IMR-90 (cell line): ENCODE measurements around the gene ACTR5. TPM values are rescaled to one million over a fixed set of nuclear protein-coding genes. Genes with fewer than 3 reads are reported as not detected.

Source experiments
- ATAC-seq: fragments of 200-7000 bp; cut with Tn5 transposase; 2 replicates; pipeline ENCODE4 v1.9.1; 2020; ENCODE audit warnings: low read depth, mild to moderate bottlenecking, moderate library complexity
- BruUV-seq: library from RNA; stranded (reverse); fragments of 400-500 nt; replicated peaks from 2 replicates; lab custom pipeline; 2021; lab: Mats Ljungman, UMichigan
- CTCF ChIA-PET: fragments of 300-600 bp; formaldehyde crosslinking; extraction: SDS; loops from one replicate; lab custom pipeline; 2021; ENCODE audit warnings: antibody characterized with exemption; lab: Yijun Ruan, JAX
- POLR2A ChIA-PET: fragments of 300-600 bp; sonication (Branson Sonifier 250); formaldehyde crosslinking; loops from one replicate; lab custom pipeline; 2022; ENCODE audit warnings: antibody characterized with exemption; ENCODE audit not compliant: unreplicated experiment; lab: Charles Lee
- DNase-seq: peaks from one replicate; pipeline ENCODE4 v3.0.0; 2013
- H2AFZ ChIP-seq: replicated peaks from 2 replicates; pipeline ENCODE3; 2013; ENCODE audit warnings: low read length, mild to moderate bottlenecking; ENCODE audit not compliant: poor library complexity
- H2AK5ac ChIP-seq: 2 replicates; pipeline ENCODE4 v1.6.1; 2013; ENCODE audit warnings: low read depth, low read length, inconsistent platforms
- H2AK9ac ChIP-seq: replicated peaks from 2 replicates; pipeline ENCODE3; 2013; ENCODE audit warnings: mild to moderate bottlenecking, low read depth, low read length, moderate library complexity; ENCODE audit not compliant: poor library complexity
- H2BK120ac ChIP-seq: 2 replicates; pipeline ENCODE4 v1.6.1; 2013; ENCODE audit warnings: low read depth, low read length, inconsistent platforms
- H2BK15ac ChIP-seq: 3 replicates; pipeline ENCODE4 v1.6.1; 2013; ENCODE audit warnings: low read depth, low read length, inconsistent platforms
- H2BK20ac ChIP-seq: 2 replicates; pipeline ENCODE4 v1.6.1; 2013; ENCODE audit warnings: low read depth, mild to moderate bottlenecking, inconsistent platforms, low read length, moderate library complexity
- H2BK5ac ChIP-seq: 2 replicates; pipeline ENCODE4 v1.6.1; 2013; ENCODE audit warnings: mild to moderate bottlenecking, low read depth, low read length, inconsistent platforms; ENCODE audit not compliant: poor library complexity, severe bottlenecking
- H3K14ac ChIP-seq: replicated peaks from 2 replicates; pipeline ENCODE4 v1.6.1; 2013; ENCODE audit warnings: low read depth, low read length, inconsistent platforms
- H3K18ac ChIP-seq: 2 replicates; pipeline ENCODE4 v1.6.1; 2013; ENCODE audit warnings: low read depth, low read length, control low read depth
- H3K23ac ChIP-seq: 2 replicates; pipeline ENCODE4 v1.6.1; 2013; ENCODE audit warnings: low read depth, low read length, inconsistent platforms
- H3K27ac ChIP-seq: 2 replicates; pipeline ENCODE4 v1.5.1; 2013; ENCODE audit warnings: mild to moderate bottlenecking, control low read depth, low read length; ENCODE audit not compliant: insufficient read depth
- H3K27me3 ChIP-seq: 2 replicates; pipeline ENCODE4 v1.6.1; 2013; ENCODE audit warnings: low read length; ENCODE audit not compliant: control insufficient read depth, insufficient read depth
- H3K36me3 ChIP-seq: 2 replicates; pipeline ENCODE4 v1.6.1; 2013; ENCODE audit warnings: low read length, mixed read lengths; ENCODE audit not compliant: control insufficient read depth, insufficient read depth
- H3K4ac ChIP-seq: 2 replicates; pipeline ENCODE4 v1.6.1; 2013; ENCODE audit warnings: low read depth, low read length, inconsistent platforms
- H3K4me1 ChIP-seq: 2 replicates; pipeline ENCODE4 v1.6.1; 2013; ENCODE audit warnings: low read length, mixed read lengths; ENCODE audit not compliant: control insufficient read depth, insufficient read depth
- H3K4me2 ChIP-seq: 2 replicates; pipeline ENCODE4 v1.6.1; 2013; ENCODE audit warnings: low read depth, mild to moderate bottlenecking, control low read depth, low read length, moderate library complexity
- H3K4me3 ChIP-seq: 2 replicates; pipeline ENCODE4 v1.5.1; 2013; ENCODE audit warnings: low read depth, mild to moderate bottlenecking, control low read depth, low read length, moderate library complexity; ENCODE audit not compliant: insufficient read depth
- H3K56ac ChIP-seq: 2 replicates; pipeline ENCODE4 v1.6.1; 2013; ENCODE audit warnings: low read length, inconsistent platforms; ENCODE audit not compliant: insufficient read depth; ENCODE audit errors: extremely low read depth
- H3K79me1 ChIP-seq, 2 experiments: 2 replicates each; pipeline ENCODE4 v1.6.1; 2013; ENCODE audit warnings: low read length in 2 of 2, inconsistent platforms in 1 of 2, low read depth in 1 of 2
- H3K9ac ChIP-seq: 2 replicates; pipeline ENCODE4 v1.6.1; 2013; ENCODE audit warnings: low read depth, low read length, control low read depth
- H3K9me1 ChIP-seq: 2 replicates; pipeline ENCODE4 v1.6.1; 2013; ENCODE audit warnings: low read length, inconsistent platforms; ENCODE audit not compliant: insufficient read depth
- H3K9me3 ChIP-seq: 2 replicates; pipeline ENCODE4 v1.6.1; 2013; ENCODE audit warnings: low read length; ENCODE audit not compliant: control insufficient read depth, insufficient read depth
- H4K20me1 ChIP-seq: 2 replicates; pipeline ENCODE4 v1.6.1; 2013; ENCODE audit warnings: low read length, inconsistent platforms; ENCODE audit not compliant: insufficient read depth
- H4K5ac ChIP-seq: 2 replicates; pipeline ENCODE4 v1.6.1; 2013; ENCODE audit warnings: mild to moderate bottlenecking, low read depth, low read length, control low read depth
- H4K8ac ChIP-seq, 2 experiments: 2 replicates each; pipeline ENCODE4 v1.6.1; 2013; ENCODE audit warnings: low read depth in 2 of 2, low read length in 2 of 2, control low read depth in 1 of 2, inconsistent platforms in 1 of 2
- H4K91ac ChIP-seq: 2 replicates; pipeline ENCODE4 v1.6.1; 2013; ENCODE audit warnings: low read depth, low read length, inconsistent platforms; ENCODE audit not compliant: insufficient read depth
- BHLHE40 ChIP-seq: fragments of 150-350 bp; IDR thresholded peaks from 2 replicates; pipeline ENCODE4 v1.6.1; 2016; ENCODE audit warnings: mild to moderate bottlenecking, low read depth, low read length
- CEBPB ChIP-seq: IDR thresholded peaks from 2 replicates; pipeline ENCODE4 v1.6.1; 2012; ENCODE audit warnings: low read depth, low read length, improper control_type of control experiment
- CHD1 ChIP-seq: IDR thresholded peaks from 2 replicates; pipeline ENCODE4 v1.6.1; 2012; ENCODE audit warnings: low read depth, low read length, improper control_type of control experiment
- ELK1 ChIP-seq: fragments of 150-350 bp; IDR thresholded peaks from 2 replicates; pipeline ENCODE4 v1.6.1; 2016; ENCODE audit warnings: low read depth, mild to moderate bottlenecking, low read length, moderate library complexity, borderline replicate concordance
- FOS ChIP-seq: fragments of 150-350 bp; IDR thresholded peaks from 2 replicates; pipeline ENCODE4 v1.6.1; 2016; ENCODE audit warnings: low read depth, low read length
- MAFK ChIP-seq: IDR thresholded peaks from 2 replicates; pipeline ENCODE4 v1.6.1; 2012; ENCODE audit warnings: low read depth, low read length, improper control_type of control experiment
- MAZ ChIP-seq: IDR thresholded peaks from 2 replicates; pipeline ENCODE4 v1.6.1; 2012; ENCODE audit warnings: low read depth, mild to moderate bottlenecking, low read length, improper control_type of control experiment, moderate library complexity, borderline replicate concordance
- NFE2L2 ChIP-seq: fragments of 150-350 bp; IDR thresholded peaks from 2 replicates; pipeline ENCODE4 v1.6.1; 2016; ENCODE audit warnings: low read depth, mild to moderate bottlenecking, low read length
- POLR2A ChIP-seq: IDR thresholded peaks from 2 replicates; pipeline ENCODE4 v1.6.1; 2012; ENCODE audit warnings: mild to moderate bottlenecking, low read depth, low read length
- RAD21 ChIP-seq: IDR thresholded peaks from 2 replicates; pipeline ENCODE4 v1.6.1; 2012; ENCODE audit warnings: low read length, improper control_type of control experiment
- RCOR1 ChIP-seq: IDR thresholded peaks from 2 replicates; pipeline ENCODE4 v1.6.1; 2012; ENCODE audit warnings: mild to moderate bottlenecking, low read length, improper control_type of control experiment; ENCODE audit not compliant: insufficient replicate concordance
- RFX5 ChIP-seq: IDR thresholded peaks from 2 replicates; pipeline ENCODE4 v1.8.0; 2012; ENCODE audit warnings: low read depth, mild to moderate bottlenecking, low read length, moderate library complexity
- SMC3 ChIP-seq: fragments of 150-350 bp; IDR thresholded peaks from 2 replicates; pipeline ENCODE4 v1.6.1; 2016; ENCODE audit warnings: low read depth, mild to moderate bottlenecking, antibody characterized with exemption, low read length, moderate library complexity
- WGBS, 2 experiments: methylation state at CpG; one replicate each; pipeline versions ENCODE4 v1.1.5 to v1.1.7; 2013; ENCODE audit warnings: missing lambda C conversion rate in 2 of 2; ENCODE audit not compliant: insufficient read length in 1 of 2; ENCODE audit errors: extremely low coverage in 2 of 2; 5-methylcytosine and 5-hydroxymethylcytosine counted together
- dilution Hi-C: fragments of 300-500 bp; cut with HindIII; formaldehyde crosslinking; loops from one replicate; pipeline ENCODE4 v1.14.3; 2018; ENCODE audit warnings: low sequenced_read_pairs; ENCODE audit not compliant: unreplicated experiment
- in situ Hi-C: fragments of 300-500 bp; cut with MboI; formaldehyde crosslinking; loops from 3 replicates; pipeline ENCODE4 v1.14.3; 2019; ENCODE audit warnings: low sequenced_read_pairs, inconsistent platforms, mixed read lengths
- intact Hi-C: fragments of 100-400 bp; cut with micrococcal nuclease; formaldehyde crosslinking; loops from 2 replicates; pipeline ENCODE4 v1.10.0; 2022
- polyA plus RNA-seq, 3 experiments: library from polyadenylated mRNA; depleted of rRNA; stranded (reverse); fragments of >200 nt; gene quantifications; 2 replicates each; pipeline ENCODE4 v1.2.3, GENCODE V29; 2012; ENCODE audit warnings: low replicate concordance in 1 of 3
- total RNA-seq: library from RNA; depleted of rRNA; stranded (reverse); fragments of >200 nt; gene quantifications from 2 replicates; pipeline ENCODE4 v1.2.3, GENCODE V29; 2012
- TF ChIP-seq, protein P1 (sequence below): fragments of 150-350 bp; IDR thresholded peaks from 2 replicates; pipeline ENCODE4 v1.6.1; 2017; ENCODE audit warnings: mild to moderate bottlenecking, antibody characterized with exemption, low read length, low read depth
- TF ChIP-seq, protein P2 (sequence below): conservative IDR thresholded peaks from 2 replicates; pipeline ENCODE4 v1.5.1; 2012; ENCODE audit warnings: mild to moderate bottlenecking, low read depth, low read length, improper control_type of control experiment

The ACTR5 gene
- total and polyA plus RNA-seq, 2 of the 4 experiments (the other 2 are of a cell fraction): 5.9 to 6.6 TPM

GRCh38 chr20:38700141-38700540, 48.1 kb upstream of the ACTR5 start:
- no peak overlapping the region for H3K23ac ChIP-seq
- H2AFZ ChIP-seq: no peak overlapping the region
- ChIA-PET POLR2A (no interaction called here), CTCF (no interaction called here)
- H2BK5ac ChIP-seq: no peak overlapping the region
- no peaks in the 10 kb centered on the region for H3K79me1 ChIP-seq
- H4K8ac ChIP-seq: no peak overlapping the region
- H3K9me3 ChIP-seq: no peaks in the 10 kb centered on the region
- no peak overlapping the region for H2AK5ac ChIP-seq
- dilution Hi-C loops (no loop called here), intact Hi-C loops (no loop called here), in situ Hi-C loops (no loop called here)
- peaks cover 5% of the 10 kb centered on the region for H3K27me3 ChIP-seq
- H3K4ac ChIP-seq: no peak overlapping the region
- H2BK20ac ChIP-seq: no peak overlapping the region
- H3K36me3 ChIP-seq: no peaks in the 10 kb centered on the region
- H3K9ac ChIP-seq: no peak overlapping the region
- H2BK120ac ChIP-seq: no peak overlapping the region
- no peak overlapping the region for H3K56ac ChIP-seq
- DNase-seq (no peak), ATAC-seq (no peak)
- no peak overlapping the region for H3K4me2 ChIP-seq
- H2BK15ac ChIP-seq: no peak overlapping the region
- H3K4me1 ChIP-seq: no peaks in the 10 kb centered on the region
- H3K18ac ChIP-seq: no peak overlapping the region
- no peak for TF ChIP-seq RAD21
- TF ChIP-seq MAZ: no peak
- no peak for TF ChIP-seq NFE2L2
- no peak for TF ChIP-seq POLR2A
- no peak for TF ChIP-seq SMC3
- TF ChIP-seq CEBPB: no peak
- no peak for TF ChIP-seq MAFK
- TF ChIP-seq FOS: no peak
- no peak for TF ChIP-seq RCOR1
- no peak for TF ChIP-seq CHD1
- no peak for TF ChIP-seq BHLHE40
- TF ChIP-seq ELK1: no peak
- TF ChIP-seq, protein P1, sequence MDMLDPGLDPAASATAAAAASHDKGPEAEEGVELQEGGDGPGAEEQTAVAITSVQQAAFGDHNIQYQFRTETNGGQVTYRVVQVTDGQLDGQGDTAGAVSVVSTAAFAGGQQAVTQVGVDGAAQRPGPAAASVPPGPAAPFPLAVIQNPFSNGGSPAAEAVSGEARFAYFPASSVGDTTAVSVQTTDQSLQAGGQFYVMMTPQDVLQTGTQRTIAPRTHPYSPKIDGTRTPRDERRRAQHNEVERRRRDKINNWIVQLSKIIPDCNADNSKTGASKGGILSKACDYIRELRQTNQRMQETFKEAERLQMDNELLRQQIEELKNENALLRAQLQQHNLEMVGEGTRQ: no peak
- TF ChIP-seq RFX5: no peak
- TF ChIP-seq, protein P2, sequence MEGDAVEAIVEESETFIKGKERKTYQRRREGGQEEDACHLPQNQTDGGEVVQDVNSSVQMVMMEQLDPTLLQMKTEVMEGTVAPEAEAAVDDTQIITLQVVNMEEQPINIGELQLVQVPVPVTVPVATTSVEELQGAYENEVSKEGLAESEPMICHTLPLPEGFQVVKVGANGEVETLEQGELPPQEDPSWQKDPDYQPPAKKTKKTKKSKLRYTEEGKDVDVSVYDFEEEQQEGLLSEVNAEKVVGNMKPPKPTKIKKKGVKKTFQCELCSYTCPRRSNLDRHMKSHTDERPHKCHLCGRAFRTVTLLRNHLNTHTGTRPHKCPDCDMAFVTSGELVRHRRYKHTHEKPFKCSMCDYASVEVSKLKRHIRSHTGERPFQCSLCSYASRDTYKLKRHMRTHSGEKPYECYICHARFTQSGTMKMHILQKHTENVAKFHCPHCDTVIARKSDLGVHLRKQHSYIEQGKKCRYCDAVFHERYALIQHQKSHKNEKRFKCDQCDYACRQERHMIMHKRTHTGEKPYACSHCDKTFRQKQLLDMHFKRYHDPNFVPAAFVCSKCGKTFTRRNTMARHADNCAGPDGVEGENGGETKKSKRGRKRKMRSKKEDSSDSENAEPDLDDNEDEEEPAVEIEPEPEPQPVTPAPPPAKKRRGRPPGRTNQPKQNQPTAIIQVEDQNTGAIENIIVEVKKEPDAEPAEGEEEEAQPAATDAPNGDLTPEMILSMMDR: no peak
- 0% methylated on average over 1 of the region's 4 CpGs; no CpG with 5 or more reads in 1 of the 2 experiments for WGBS, 2 experiments
- no TSS peak for BruUV-seq
- no peak overlapping the region for H3K27ac ChIP-seq
- H2AK9ac ChIP-seq: no peak overlapping the region
- H3K4me3 ChIP-seq: no peak overlapping the region
- no peak overlapping the region for H3K14ac ChIP-seq
- no peaks in the 10 kb centered on the region for H4K20me1 ChIP-seq
- H3K9me1 ChIP-seq: no peaks in the 10 kb centered on the region; the same call in 1 of the 2 replicates
- H4K5ac ChIP-seq: no peak overlapping the region
- H4K91ac ChIP-seq: no peak overlapping the region
